ENCODE data around the gene EMILIN2. TPM values are rescaled to one million over a fixed set of nuclear protein-coding genes. Genes with fewer than 3 reads are reported as not detected.

EMILIN2 gene
- total RNA-seq, 1 donor from 2014 or later = 19.2 TPM

DNA sequence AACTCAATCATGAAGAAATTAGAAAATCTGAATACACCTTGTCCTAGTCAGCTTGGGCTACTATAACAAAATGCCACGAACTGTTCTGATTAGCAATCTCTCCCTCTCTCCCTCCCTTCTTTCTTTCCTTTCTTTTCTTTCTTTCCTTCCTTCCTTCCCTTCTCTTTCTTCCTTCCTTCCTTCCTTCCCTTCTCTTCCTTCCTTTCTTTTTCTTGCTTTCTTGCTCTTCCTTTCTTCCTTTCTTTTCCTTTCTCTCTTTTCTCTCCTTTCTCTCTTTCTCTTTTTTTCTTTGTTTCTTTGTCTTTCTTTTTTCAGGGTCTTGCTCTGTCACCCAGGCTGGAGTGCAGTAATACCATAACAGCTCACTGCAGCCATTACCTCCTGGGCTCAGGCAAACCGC, 23.6 kb upstream of the EMILIN2 start:
- H3K4me3 Mint-ChIP-seq = no peak overlapping the region
- TF ChIP-seq, protein P1, sequence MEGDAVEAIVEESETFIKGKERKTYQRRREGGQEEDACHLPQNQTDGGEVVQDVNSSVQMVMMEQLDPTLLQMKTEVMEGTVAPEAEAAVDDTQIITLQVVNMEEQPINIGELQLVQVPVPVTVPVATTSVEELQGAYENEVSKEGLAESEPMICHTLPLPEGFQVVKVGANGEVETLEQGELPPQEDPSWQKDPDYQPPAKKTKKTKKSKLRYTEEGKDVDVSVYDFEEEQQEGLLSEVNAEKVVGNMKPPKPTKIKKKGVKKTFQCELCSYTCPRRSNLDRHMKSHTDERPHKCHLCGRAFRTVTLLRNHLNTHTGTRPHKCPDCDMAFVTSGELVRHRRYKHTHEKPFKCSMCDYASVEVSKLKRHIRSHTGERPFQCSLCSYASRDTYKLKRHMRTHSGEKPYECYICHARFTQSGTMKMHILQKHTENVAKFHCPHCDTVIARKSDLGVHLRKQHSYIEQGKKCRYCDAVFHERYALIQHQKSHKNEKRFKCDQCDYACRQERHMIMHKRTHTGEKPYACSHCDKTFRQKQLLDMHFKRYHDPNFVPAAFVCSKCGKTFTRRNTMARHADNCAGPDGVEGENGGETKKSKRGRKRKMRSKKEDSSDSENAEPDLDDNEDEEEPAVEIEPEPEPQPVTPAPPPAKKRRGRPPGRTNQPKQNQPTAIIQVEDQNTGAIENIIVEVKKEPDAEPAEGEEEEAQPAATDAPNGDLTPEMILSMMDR (conservative IDR thresholded peaks at IDR 0.05) = no peak
- H3K4me1 Mint-ChIP-seq = peaks cover 9% of the 10 kb centered on the region
- H3K36me3 Mint-ChIP-seq (ENCODE audit: low read depth) = peaks cover 3% of the 10 kb centered on the region
- DNase-seq (ENCODE audit: low read depth, low spot score) = no peak
- no peak overlapping the region for H3K27ac Mint-ChIP-seq (ENCODE audit: unreplicated experiment)
- H3K9me3 Mint-ChIP-seq = peaks cover 9% of the 10 kb centered on the region
- peaks cover 3% of the 10 kb centered on the region for H3K27me3 Mint-ChIP-seq (ENCODE audit: low read depth)

DNA sequence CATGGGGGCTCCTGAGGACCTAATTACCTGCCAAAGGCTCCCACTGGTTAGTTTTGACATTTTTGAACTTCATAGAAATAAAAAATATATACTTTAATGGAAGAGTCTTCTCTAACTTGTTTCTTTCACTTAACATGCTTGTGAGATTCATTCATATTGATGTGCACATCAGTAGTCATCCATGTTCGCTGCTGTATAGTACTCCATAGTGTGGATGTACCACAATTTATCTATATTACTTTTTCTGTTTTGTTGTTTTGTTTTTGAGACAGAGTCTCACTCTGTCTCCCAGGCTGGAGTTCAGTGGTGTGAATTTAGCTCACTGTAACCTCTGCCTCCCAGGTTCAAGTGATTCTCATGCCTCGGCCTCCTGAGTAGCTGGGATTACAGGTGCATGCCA, 22.8 kb upstream of the EMILIN2 start:
- Mint-ChIP-seq H3K36me3 (ENCODE audit: low read depth) (peaks cover 3% of the 10 kb centered on the region), H3K27ac (ENCODE audit: unreplicated experiment) (no peak overlapping the region), H3K9me3 (peaks cover 6% of the 10 kb centered on the region), H3K4me1 (peaks cover 9% of the 10 kb centered on the region), H3K27me3 (ENCODE audit: low read depth) (peaks cover 3% of the 10 kb centered on the region), H3K4me3 (no peak overlapping the region)
- no peak for DNase-seq (ENCODE audit: low read depth, low spot score)
- TF ChIP-seq, protein P1 (conservative IDR thresholded peaks at IDR 0.05) = no peak

DNA sequence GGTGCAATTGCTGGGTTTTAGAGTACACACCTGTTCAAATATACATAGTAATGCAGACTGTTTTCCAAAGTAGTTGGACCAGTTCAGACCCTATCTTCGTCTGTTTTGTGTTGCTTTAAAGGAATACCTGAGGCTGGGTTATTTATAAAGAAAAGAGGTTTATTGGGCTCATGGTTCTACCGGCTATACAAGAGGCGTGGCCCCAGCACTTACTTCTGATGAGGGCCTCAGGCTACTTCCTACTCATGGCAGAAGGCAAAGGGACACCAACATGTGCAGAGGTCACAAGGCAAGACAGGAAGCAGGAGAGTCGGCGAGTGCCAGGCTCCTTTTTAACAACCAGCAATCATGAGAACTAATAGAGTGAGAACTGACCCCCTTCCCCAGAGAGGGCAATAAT, 21.9 kb upstream of the EMILIN2 start:
- Mint-ChIP-seq H3K36me3 (ENCODE audit: low read depth) (peaks cover 3% of the 10 kb centered on the region), H3K4me1 (peaks cover 9% of the 10 kb centered on the region)

DNA sequence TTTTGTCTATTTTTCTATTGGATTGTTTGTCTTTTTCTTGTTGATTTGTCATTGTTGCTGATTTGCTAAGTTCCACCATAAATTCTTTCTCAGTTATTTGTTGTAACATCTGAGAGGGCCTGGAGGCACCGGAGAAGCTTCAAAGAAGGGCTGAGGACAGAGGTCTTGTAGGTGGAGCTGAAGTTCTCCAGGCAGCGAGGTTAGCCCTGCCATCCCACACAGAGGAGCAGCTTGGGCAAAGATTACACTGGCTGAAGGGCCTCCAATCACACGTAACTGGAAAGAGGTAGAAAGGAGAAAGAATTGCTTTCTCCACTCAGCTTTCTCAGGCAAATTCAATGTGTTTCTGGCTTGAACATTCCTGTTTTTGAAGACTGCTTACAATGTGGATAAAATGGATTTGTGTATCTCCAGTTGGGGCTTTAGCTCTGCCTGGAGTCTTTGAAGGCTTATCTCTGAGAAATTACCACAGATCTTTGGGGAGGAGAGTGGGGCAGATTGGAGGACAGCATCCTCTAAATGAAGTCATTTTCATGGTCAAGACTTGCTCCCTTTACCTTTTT, 21.1 kb upstream of the EMILIN2 start:
- DNase-seq (ENCODE audit: low read depth, low spot score) = no peak
- Mint-ChIP-seq H3K27me3 (ENCODE audit: low read depth) (peaks cover 3% of the 10 kb centered on the region), H3K36me3 (ENCODE audit: low read depth) (peaks cover 3% of the 10 kb centered on the region), H3K9me3 (peaks cover 3% of the 10 kb centered on the region), H3K4me1 (peaks cover 9% of the 10 kb centered on the region), H3K27ac (ENCODE audit: unreplicated experiment) (no peak overlapping the region), H3K4me3 (no peak overlapping the region)
- TF ChIP-seq, protein P1 (conservative IDR thresholded peaks at IDR 0.05) = no peak

More for the DNA sequence above, 21.9 kb upstream of the EMILIN2 start:
- Mint-ChIP-seq H3K27ac (ENCODE audit: unreplicated experiment) (no peak overlapping the region), H3K27me3 (ENCODE audit: low read depth) (peaks cover 3% of the 10 kb centered on the region), H3K4me3 (no peak overlapping the region), H3K9me3 (peaks cover 3% of the 10 kb centered on the region)
- DNase-seq (ENCODE audit: low read depth, low spot score) = no peak
- TF ChIP-seq, protein P1 (conservative IDR thresholded peaks at IDR 0.05) = no peak

DNA sequence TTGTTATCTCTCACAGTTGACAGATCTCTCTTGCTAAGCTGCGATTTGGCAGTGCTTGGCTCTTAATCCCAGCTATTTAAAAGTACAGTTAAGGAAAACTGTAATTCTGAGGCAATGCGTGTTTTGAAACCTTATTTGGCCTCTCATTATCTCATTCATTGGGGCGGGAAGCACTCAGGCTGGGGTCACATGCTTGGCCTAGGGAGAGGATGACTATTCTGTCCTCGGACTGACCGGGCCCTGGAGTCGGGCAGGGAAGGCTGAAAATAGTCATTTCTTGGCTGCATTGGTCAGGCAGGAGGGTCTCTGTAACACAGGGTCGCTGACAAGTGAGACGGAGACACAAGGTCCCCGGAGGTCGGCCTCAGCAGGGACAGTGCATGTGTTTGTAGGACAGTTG, 20.2 kb upstream of the EMILIN2 start:
- TF ChIP-seq, protein P1 (conservative IDR thresholded peaks at IDR 0.05) = no peak
- H3K27ac Mint-ChIP-seq (ENCODE audit: unreplicated experiment) = no peak overlapping the region
- H3K27me3 Mint-ChIP-seq (ENCODE audit: low read depth) = peaks cover 3% of the 10 kb centered on the region
- peaks cover 3% of the 10 kb centered on the region for H3K9me3 Mint-ChIP-seq
- H3K36me3 Mint-ChIP-seq (ENCODE audit: low read depth) = peaks cover 3% of the 10 kb centered on the region
- no peak for DNase-seq (ENCODE audit: low read depth, low spot score)
- H3K4me1 Mint-ChIP-seq = peaks cover 9% of the 10 kb centered on the region
- no peak overlapping the region for H3K4me3 Mint-ChIP-seq

Data from neural crest cell (in vitro differentiated cells).